Measurements from ENCODE around the gene REP15. TPM values are rescaled to one million over a fixed set of nuclear protein-coding genes. Genes with fewer than 3 reads are reported as not detected.

REP15 gene
- total RNA-seq, 1 experiment from 2014 or later: 1.3 TPM

DNA sequence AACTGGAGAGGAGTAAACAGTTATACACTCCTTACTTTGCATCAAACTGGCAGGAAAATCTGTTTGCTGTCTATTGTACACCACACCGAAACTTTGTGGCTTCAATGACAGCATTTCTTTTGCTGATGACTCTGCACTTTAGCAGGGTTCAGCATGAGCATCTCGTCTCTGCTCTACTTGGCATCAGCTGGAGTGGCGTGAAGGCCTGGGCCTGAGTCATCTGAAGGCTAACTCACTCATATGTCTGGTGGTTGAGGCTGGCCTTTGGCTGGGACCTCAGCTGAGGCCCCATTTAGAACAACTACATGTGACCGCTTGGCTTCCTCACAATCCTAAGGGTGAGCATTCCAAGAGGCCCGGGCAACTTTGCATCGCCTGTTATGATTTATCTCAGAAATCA lies 28.7 kb upstream of the REP15 start:
- Mint-ChIP-seq H3K4me3 (no peak overlapping the region), H3K36me3 (ENCODE audit: insufficient read depth in 1 of 3, low read depth in 3 of 3) (peaks cover 0 to 15% (median 8%) of the 10 kb centered on the region in 3 experiments; a peak in 4 of 7 replicates), H3K27ac (no peak overlapping the region), H3K27me3 (ENCODE audit: low read depth) (no peaks in the 10 kb centered on the region), H3K4me1 (no peaks in the 10 kb centered on the region), H3K9me3 (no peaks in the 10 kb centered on the region)
- Histone ChIP-seq H3K23me2 (ENCODE audit: insufficient read length, low read depth, low read length, poor library complexity, severe bottlenecking) (no peaks in the 10 kb centered on the region), H3K4me1 (ENCODE audit: insufficient read depth, low read length) (no peaks in the 10 kb centered on the region), H3K23ac (ENCODE audit: insufficient read length, low read depth, low read length) (no peak overlapping the region), H3K18ac (ENCODE audit: insufficient read length, low read depth, low read length) (no peak overlapping the region), H3K27me3 (ENCODE audit: insufficient read depth, low read length) (no peaks in the 10 kb centered on the region), H3K79me1 (ENCODE audit: insufficient read depth, low read depth, low read length, poor library complexity, severe bottlenecking) (no peaks in the 10 kb centered on the region), H3K4me2 (ENCODE audit: insufficient read depth, insufficient read length, low read length) (no peak overlapping the region), H3K27ac (ENCODE audit: insufficient read length, low read depth, low read length) (no peak overlapping the region), H3K79me2 (ENCODE audit: insufficient read depth, low read length) (no peaks in the 10 kb centered on the region), H3K4ac (ENCODE audit: low read depth, low read length) (no peak overlapping the region), H3T11ph (ENCODE audit: low read length) (no peak overlapping the region), H2BK12ac (ENCODE audit: insufficient read length, low read depth, low read length) (no peak overlapping the region), H4K91ac (ENCODE audit: insufficient read length, low read depth, low read length) (no peak overlapping the region), H2BK15ac (ENCODE audit: low read depth, low read length) (no peak overlapping the region), H4K20me1 (ENCODE audit: control insufficient read depth, insufficient read depth, insufficient read length) (peaks cover 2% of the 10 kb centered on the region), H4K8ac (replicated peaks; ENCODE audit: insufficient read length, low read depth, low read length) (no peak overlapping the region), H2BK120ac (ENCODE audit: low read depth, low read length, poor library complexity, severe bottlenecking) (no peak overlapping the region), H3K56ac (ENCODE audit: insufficient read length, low read depth, low read length) (no peak overlapping the region), H3K9ac (ENCODE audit: extremely low read depth, insufficient read length, low read length) (no peak overlapping the region), H2AK5ac (ENCODE audit: insufficient read length, low read length) (no peak overlapping the region), H2BK20ac (ENCODE audit: low read depth, low read length, poor library complexity, severe bottlenecking) (no peak overlapping the region), H2BK5ac (ENCODE audit: insufficient read length, low read length) (no peak overlapping the region), H3K9me3 (ENCODE audit: control insufficient read depth, low read depth, low read length) (no peaks in the 10 kb centered on the region), H4K5ac (ENCODE audit: insufficient read length, low read depth, low read length) (no peak overlapping the region), H3K14ac (ENCODE audit: insufficient read depth, low read length) (no peak overlapping the region), H2AFZ (ENCODE audit: low read length) (no peak overlapping the region)
- TF ChIP-seq, protein P1, sequence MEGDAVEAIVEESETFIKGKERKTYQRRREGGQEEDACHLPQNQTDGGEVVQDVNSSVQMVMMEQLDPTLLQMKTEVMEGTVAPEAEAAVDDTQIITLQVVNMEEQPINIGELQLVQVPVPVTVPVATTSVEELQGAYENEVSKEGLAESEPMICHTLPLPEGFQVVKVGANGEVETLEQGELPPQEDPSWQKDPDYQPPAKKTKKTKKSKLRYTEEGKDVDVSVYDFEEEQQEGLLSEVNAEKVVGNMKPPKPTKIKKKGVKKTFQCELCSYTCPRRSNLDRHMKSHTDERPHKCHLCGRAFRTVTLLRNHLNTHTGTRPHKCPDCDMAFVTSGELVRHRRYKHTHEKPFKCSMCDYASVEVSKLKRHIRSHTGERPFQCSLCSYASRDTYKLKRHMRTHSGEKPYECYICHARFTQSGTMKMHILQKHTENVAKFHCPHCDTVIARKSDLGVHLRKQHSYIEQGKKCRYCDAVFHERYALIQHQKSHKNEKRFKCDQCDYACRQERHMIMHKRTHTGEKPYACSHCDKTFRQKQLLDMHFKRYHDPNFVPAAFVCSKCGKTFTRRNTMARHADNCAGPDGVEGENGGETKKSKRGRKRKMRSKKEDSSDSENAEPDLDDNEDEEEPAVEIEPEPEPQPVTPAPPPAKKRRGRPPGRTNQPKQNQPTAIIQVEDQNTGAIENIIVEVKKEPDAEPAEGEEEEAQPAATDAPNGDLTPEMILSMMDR (conservative IDR thresholded peaks at IDR 0.05): no peak
- no CpG with 5 or more reads among the region's 6 CpGs for WGBS (ENCODE audit: extremely low coverage, insufficient read length, low lambda C conversion rate)
- DNase-seq: no peak
